Activated naive CD8-positive, alpha-beta T cell treated with anti-CD3 and anti-CD28 coated beads, Interleukin-2, amount 50 U/mL, for 24 hours (primary cell): ENCODE measurements around the gene TMPRSS9.

ENCODE experiments used
- ATAC-seq: fragments of 150-1000 bp; cut with Tn5 transposase; one replicate; pipeline ENCODE4 v1.10.0; 2021
- DNase-seq: peaks from one replicate; pipeline ENCODE4 v3.0.0; 2021
- H3K27ac Mint-ChIP-seq: one replicate; pipeline ENCODE4 v1.8.0; 2021; ENCODE audit warnings: mild to moderate bottlenecking, mixed read lengths
- H3K27me3 Mint-ChIP-seq: one replicate; pipeline ENCODE4 v1.8.0; 2021; ENCODE audit warnings: mixed read lengths
- H3K36me3 Mint-ChIP-seq: one replicate; pipeline ENCODE4 v1.8.0; 2021; ENCODE audit warnings: low read depth, mixed read lengths
- H3K4me1 Mint-ChIP-seq: one replicate; pipeline ENCODE4 v1.8.0; 2021; ENCODE audit warnings: mixed read lengths
- H3K4me3 Mint-ChIP-seq: one replicate; pipeline ENCODE4 v1.8.0; 2021; ENCODE audit warnings: mild to moderate bottlenecking, moderate library complexity, mixed read lengths
- H3K9me3 Mint-ChIP-seq: one replicate; pipeline ENCODE4 v1.8.0; 2021; ENCODE audit warnings: mixed read lengths

Gene TMPRSS9

GRCh38 chr19:2334426-2334825, 25.6 kb upstream of the TMPRSS9 start:
- no peak for DNase-seq
- ATAC-seq: no peak

GRCh38 chr19:2334986-2335846, 24.8 kb upstream of the TMPRSS9 start:
- Mint-ChIP-seq H3K27me3 (no peaks in the 10 kb centered on the region), H3K36me3 (peaks cover 7% of the 10 kb centered on the region), H3K4me1 (peaks cover 35% of the 10 kb centered on the region), H3K4me3 (no peak overlapping the region), H3K9me3 (peaks cover 10% of the 10 kb centered on the region), H3K27ac (peak overlapping the region; percentile 59)
- DNase-seq (no peak), ATAC-seq (no peak)

More at GRCh38 chr19:2334426-2334825, 25.6 kb upstream of the TMPRSS9 start:
- H3K4me1 Mint-ChIP-seq: peaks cover 41% of the 10 kb centered on the region
- no peaks in the 10 kb centered on the region for H3K27me3 Mint-ChIP-seq
- peaks cover 10% of the 10 kb centered on the region for H3K9me3 Mint-ChIP-seq
- peaks cover 7% of the 10 kb centered on the region for H3K36me3 Mint-ChIP-seq
- no peak overlapping the region for H3K4me3 Mint-ChIP-seq
- no peak overlapping the region for H3K27ac Mint-ChIP-seq

GRCh38 chr19:2335848-2336247, 24.2 kb upstream of the TMPRSS9 start:
- Mint-ChIP-seq H3K4me3 (no peak overlapping the region), H3K9me3 (peaks cover 10% of the 10 kb centered on the region), H3K27ac (peak overlapping the region; percentile 59), H3K27me3 (no peaks in the 10 kb centered on the region), H3K36me3 (peaks cover 7% of the 10 kb centered on the region), H3K4me1 (peaks cover 29% of the 10 kb centered on the region)
- no peak for ATAC-seq
- no peak for DNase-seq

GRCh38 chr19:2336528-2337328, 23.3 kb upstream of the TMPRSS9 start:
- ATAC-seq (no peak), DNase-seq (no peak)
- H3K27ac Mint-ChIP-seq: no peak overlapping the region
- H3K9me3 Mint-ChIP-seq: peaks cover 10% of the 10 kb centered on the region
- H3K4me3 Mint-ChIP-seq: no peak overlapping the region
- peaks cover 20% of the 10 kb centered on the region for H3K4me1 Mint-ChIP-seq
- no peaks in the 10 kb centered on the region for H3K27me3 Mint-ChIP-seq
- H3K36me3 Mint-ChIP-seq: peaks cover 7% of the 10 kb centered on the region

GRCh38 chr19:2337329-2337707, 22.7 kb upstream of the TMPRSS9 start:
- H3K9me3 Mint-ChIP-seq: peaks cover 10% of the 10 kb centered on the region
- no peaks in the 10 kb centered on the region for H3K27me3 Mint-ChIP-seq
- no peak overlapping the region for H3K27ac Mint-ChIP-seq
- peaks cover 7% of the 10 kb centered on the region for H3K36me3 Mint-ChIP-seq
- DNase-seq (no peak), ATAC-seq (no peak)
- peaks cover 14% of the 10 kb centered on the region for H3K4me1 Mint-ChIP-seq
- H3K4me3 Mint-ChIP-seq: no peak overlapping the region

GRCh38 chr19:2338055-2338615, 21.9 kb upstream of the TMPRSS9 start:
- no peak for DNase-seq
- ATAC-seq: no peak
- Mint-ChIP-seq H3K4me1 (peaks cover 10% of the 10 kb centered on the region), H3K4me3 (no peak overlapping the region), H3K27ac (no peak overlapping the region), H3K27me3 (no peaks in the 10 kb centered on the region), H3K36me3 (peaks cover 7% of the 10 kb centered on the region), H3K9me3 (peaks cover 10% of the 10 kb centered on the region)

GRCh38 chr19:2338751-2339643, 21.1 kb upstream of the TMPRSS9 start:
- Mint-ChIP-seq H3K27me3 (no peaks in the 10 kb centered on the region), H3K27ac (no peak overlapping the region), H3K9me3 (peaks cover 10% of the 10 kb centered on the region), H3K4me3 (no peak overlapping the region), H3K4me1 (peaks cover 6% of the 10 kb centered on the region), H3K36me3 (peaks cover 7% of the 10 kb centered on the region)
- DNase-seq (no peak), ATAC-seq (no peak)

GRCh38 chr19:2339644-2340310, 20.3 kb upstream of the TMPRSS9 start:
- H3K9me3 Mint-ChIP-seq: peaks cover 10% of the 10 kb centered on the region
- peaks cover 4% of the 10 kb centered on the region for H3K4me1 Mint-ChIP-seq
- DNase-seq (no peak), ATAC-seq (no peak)
- H3K36me3 Mint-ChIP-seq: peaks cover 6% of the 10 kb centered on the region
- H3K27ac Mint-ChIP-seq: no peak overlapping the region
- no peak overlapping the region for H3K4me3 Mint-ChIP-seq
- H3K27me3 Mint-ChIP-seq: no peaks in the 10 kb centered on the region

DNA sequence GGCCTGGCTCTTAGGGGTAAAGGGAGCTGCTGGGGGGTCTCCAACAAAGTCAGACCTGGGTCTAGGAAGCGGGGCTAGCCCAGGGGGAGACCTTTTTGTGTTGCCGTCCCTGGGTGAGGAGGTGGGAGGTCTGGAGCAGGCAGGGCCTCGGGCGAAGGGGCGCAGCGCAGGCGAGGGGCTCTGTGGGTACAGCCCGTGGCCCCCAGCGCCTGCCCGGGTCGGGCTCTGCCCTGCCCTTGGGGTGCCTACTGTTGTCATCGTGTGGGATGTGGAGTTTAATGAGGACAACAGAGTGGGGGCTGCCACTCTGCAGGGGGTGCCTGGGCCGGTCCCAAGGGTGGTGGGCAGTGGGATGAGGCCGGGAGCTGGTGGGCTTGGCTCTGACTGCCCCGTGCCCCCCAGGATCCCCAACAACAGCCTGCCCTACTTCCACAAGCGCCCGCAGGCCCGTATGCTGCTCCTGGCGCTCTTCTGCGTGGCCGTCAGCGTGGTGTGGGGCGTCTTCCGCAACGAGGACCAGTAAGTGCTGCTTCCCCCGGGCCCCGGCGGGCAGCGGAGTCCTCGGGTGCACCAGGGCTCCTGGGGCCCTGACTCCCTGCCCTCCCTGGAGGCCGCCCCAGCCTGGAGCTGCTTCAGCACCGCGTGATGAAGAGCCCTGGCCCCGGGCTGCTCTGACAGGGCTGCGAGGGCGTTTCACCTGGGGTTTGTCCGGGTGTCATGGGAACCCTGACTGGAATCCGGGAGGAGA, 19.4 kb upstream of the TMPRSS9 start:
- H3K4me3 Mint-ChIP-seq: no peak overlapping the region
- peaks cover 8% of the 10 kb centered on the region for H3K9me3 Mint-ChIP-seq

DNA sequence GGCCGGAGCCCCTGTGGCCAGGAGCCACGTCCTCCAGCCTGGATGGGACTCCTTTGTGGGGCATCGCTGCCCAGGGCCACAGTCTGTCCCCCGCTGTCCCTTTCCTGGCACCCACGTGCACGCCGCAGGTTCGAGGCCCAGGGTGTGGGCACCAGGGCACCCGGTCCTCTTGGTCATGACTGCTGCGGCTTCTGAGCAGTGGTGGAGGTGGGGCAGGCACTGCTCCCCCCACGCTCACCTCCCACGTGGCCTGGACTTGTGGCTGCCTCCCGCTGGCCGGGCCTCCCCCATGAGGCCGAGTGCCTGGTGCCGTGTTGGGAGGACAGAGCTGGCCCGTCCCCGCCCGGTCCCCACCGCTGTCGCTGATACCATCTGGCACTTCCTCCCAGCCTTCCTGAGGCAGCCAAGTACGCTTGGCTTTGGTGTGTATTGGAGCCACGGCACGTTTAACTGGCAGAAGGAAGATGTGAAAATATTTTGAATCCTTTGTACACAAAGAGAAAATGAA, 18.8 kb upstream of the TMPRSS9 start:
- no peaks in the 10 kb centered on the region for H3K4me1 Mint-ChIP-seq
- H3K4me3 Mint-ChIP-seq: no peak overlapping the region
- H3K27me3 Mint-ChIP-seq: no peaks in the 10 kb centered on the region
- ATAC-seq (no peak), DNase-seq (no peak)
- H3K27ac Mint-ChIP-seq: no peak overlapping the region
- peaks cover 2% of the 10 kb centered on the region for H3K9me3 Mint-ChIP-seq
- no peaks in the 10 kb centered on the region for H3K36me3 Mint-ChIP-seq

More for the DNA sequence above, 19.4 kb upstream of the TMPRSS9 start:
- no peak for DNase-seq
- no peak for ATAC-seq
- Mint-ChIP-seq H3K36me3 (peaks cover 3% of the 10 kb centered on the region), H3K4me1 (peaks cover 3% of the 10 kb centered on the region), H3K27ac (no peak overlapping the region), H3K27me3 (no peaks in the 10 kb centered on the region)

DNA sequence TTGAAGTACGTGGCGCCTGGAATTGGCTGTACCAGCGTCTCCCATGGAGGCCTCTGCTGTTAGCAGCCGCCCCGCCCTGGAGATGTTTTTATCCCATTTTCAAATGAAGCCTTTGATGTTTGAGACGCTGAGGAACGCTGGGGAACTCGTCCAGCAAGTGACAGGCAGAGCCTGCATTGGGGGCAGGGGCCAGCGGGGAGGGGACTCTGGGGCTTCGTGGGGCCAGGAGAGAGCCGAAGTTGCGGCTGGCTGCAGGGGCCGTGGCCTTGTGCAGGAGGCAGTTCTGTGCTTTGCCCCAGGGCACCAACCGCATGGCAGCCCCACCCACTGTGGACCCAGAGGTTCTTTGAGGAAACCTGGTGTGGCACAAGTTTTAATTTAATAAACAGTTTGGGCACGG, 18.1 kb upstream of the TMPRSS9 start:
- Mint-ChIP-seq H3K36me3 (no peaks in the 10 kb centered on the region), H3K27me3 (no peaks in the 10 kb centered on the region), H3K9me3 (no peaks in the 10 kb centered on the region), H3K4me1 (no peaks in the 10 kb centered on the region), H3K4me3 (no peak overlapping the region), H3K27ac (no peak overlapping the region)
- DNase-seq (no peak), ATAC-seq (no peak)

GRCh38 chr19:2342656-2343288, 17.3 kb upstream of the TMPRSS9 start:
- no peak overlapping the region for H3K27ac Mint-ChIP-seq
- no peaks in the 10 kb centered on the region for H3K4me1 Mint-ChIP-seq
- H3K9me3 Mint-ChIP-seq: no peaks in the 10 kb centered on the region
- H3K4me3 Mint-ChIP-seq: no peak overlapping the region
- DNase-seq (no peak), ATAC-seq (no peak)
- H3K27me3 Mint-ChIP-seq: no peaks in the 10 kb centered on the region
- no peaks in the 10 kb centered on the region for H3K36me3 Mint-ChIP-seq
